OCI-LY1 (cell line): ENCODE measurements around the gene HEXD.
A peak's percentile ranks its signal among the peaks of the same experiment; 100 is the strongest.
"Not testable (repeated sequence)": the region's sequence is repeated elsewhere in the genome, so short reads cannot be mapped to it uniquely, and the experiment has no call there.

ENCODE experiments used
- H2AFZ ChIP-seq: fragments of 200-600 bp; sonication (generic), shearing (Covaris generic); 2 replicates; pipeline ENCODE4 v1.6.0; 2014; ENCODE audit warnings: antibody characterized with exemption, mild to moderate bottlenecking, low read length
- H3F3A ChIP-seq: fragments of 200-600 bp; sonication (generic), shearing (Covaris generic); 2 replicates; pipeline ENCODE4 v1.6.0; 2014; ENCODE audit warnings: mild to moderate bottlenecking, antibody characterized with exemption, low read length, moderate library complexity; ENCODE audit not compliant: insufficient read depth
- H3K27ac ChIP-seq: fragments of 200-600 bp; sonication (generic); 2 replicates; pipeline ENCODE4 v1.5.1; 2014; ENCODE audit warnings: low read length, mixed run types, mild to moderate bottlenecking, low read depth; ENCODE audit not compliant: poor library complexity, severe bottlenecking
- H3K27me3 ChIP-seq: fragments of 200-600 bp; sonication (generic); 2 replicates; pipeline ENCODE4 v1.6.0; 2014; ENCODE audit warnings: antibody characterized with exemption, mild to moderate bottlenecking, low read length, moderate library complexity; ENCODE audit not compliant: insufficient read depth
- H3K36me3 ChIP-seq: fragments of 200-600 bp; sonication (generic); 2 replicates; pipeline ENCODE4 v1.6.1; 2014; ENCODE audit warnings: mild to moderate bottlenecking, antibody characterized with exemption, low read length, moderate library complexity, mixed read lengths; ENCODE audit not compliant: insufficient read depth
- H3K4me1 ChIP-seq: fragments of 200-600 bp; sonication (generic); 2 replicates; pipeline ENCODE4 v1.5.1; 2014; ENCODE audit warnings: mild to moderate bottlenecking, low read length, moderate library complexity; ENCODE audit not compliant: insufficient read depth, severe bottlenecking
- H3K4me2 ChIP-seq: fragments of 200-600 bp; sonication (generic), shearing (Covaris generic); 2 replicates; pipeline ENCODE4 v1.6.1; 2014; ENCODE audit warnings: low read length
- H3K4me3 ChIP-seq: fragments of 200-600 bp; sonication (generic); 2 replicates; pipeline ENCODE4 v1.5.1; 2014; ENCODE audit warnings: low read length, low read depth, mild to moderate bottlenecking, mixed read lengths; ENCODE audit not compliant: poor library complexity, severe bottlenecking
- H3K79me2 ChIP-seq: fragments of 200-600 bp; shearing (Covaris generic); 2 replicates; pipeline ENCODE4 v1.6.1; 2016; ENCODE audit warnings: mixed run types, low read length, mixed read lengths; ENCODE audit not compliant: insufficient read depth
- H3K9ac ChIP-seq: fragments of 200-600 bp; sonication (generic), shearing (Covaris generic); 2 replicates; pipeline ENCODE4 v1.6.1; 2014; ENCODE audit warnings: mild to moderate bottlenecking, low read length, mixed read lengths
- H3K9me2 ChIP-seq: fragments of 200-600 bp; sonication (generic), shearing (Covaris generic); 2 replicates; pipeline ENCODE4 v1.6.1; 2014; ENCODE audit warnings: low read depth, mild to moderate bottlenecking, low read length, mixed read lengths
- H3K9me3 ChIP-seq: fragments of 200-600 bp; shearing (Covaris generic); 2 replicates; pipeline ENCODE4 v1.6.1; 2014; ENCODE audit warnings: low read length, mixed read lengths
- H4K20me1 ChIP-seq: fragments of 200-600 bp; sonication (generic), shearing (Covaris generic); 2 replicates; pipeline ENCODE4 v1.6.0; 2016; ENCODE audit warnings: mild to moderate bottlenecking, low read length; ENCODE audit not compliant: insufficient read depth
- EZH2 ChIP-seq: fragments of 200-600 bp; sonication (generic), shearing (Covaris generic); IDR thresholded peaks from 2 replicates; pipeline ENCODE4 v1.8.0; 2017; ENCODE audit warnings: borderline replicate concordance, mixed run types, mild to moderate bottlenecking, antibody characterized with exemption, low read length, moderate library complexity, mixed read lengths
- TF ChIP-seq, protein P1 (sequence below): fragments of 200-600 bp; sonication (generic), shearing (Covaris generic); IDR thresholded peaks from 2 replicates; pipeline ENCODE4 v1.5.1; 2017; ENCODE audit warnings: mild to moderate bottlenecking, antibody characterized with exemption, low read length, moderate library complexity, mixed read lengths

Gene HEXD

DNA sequence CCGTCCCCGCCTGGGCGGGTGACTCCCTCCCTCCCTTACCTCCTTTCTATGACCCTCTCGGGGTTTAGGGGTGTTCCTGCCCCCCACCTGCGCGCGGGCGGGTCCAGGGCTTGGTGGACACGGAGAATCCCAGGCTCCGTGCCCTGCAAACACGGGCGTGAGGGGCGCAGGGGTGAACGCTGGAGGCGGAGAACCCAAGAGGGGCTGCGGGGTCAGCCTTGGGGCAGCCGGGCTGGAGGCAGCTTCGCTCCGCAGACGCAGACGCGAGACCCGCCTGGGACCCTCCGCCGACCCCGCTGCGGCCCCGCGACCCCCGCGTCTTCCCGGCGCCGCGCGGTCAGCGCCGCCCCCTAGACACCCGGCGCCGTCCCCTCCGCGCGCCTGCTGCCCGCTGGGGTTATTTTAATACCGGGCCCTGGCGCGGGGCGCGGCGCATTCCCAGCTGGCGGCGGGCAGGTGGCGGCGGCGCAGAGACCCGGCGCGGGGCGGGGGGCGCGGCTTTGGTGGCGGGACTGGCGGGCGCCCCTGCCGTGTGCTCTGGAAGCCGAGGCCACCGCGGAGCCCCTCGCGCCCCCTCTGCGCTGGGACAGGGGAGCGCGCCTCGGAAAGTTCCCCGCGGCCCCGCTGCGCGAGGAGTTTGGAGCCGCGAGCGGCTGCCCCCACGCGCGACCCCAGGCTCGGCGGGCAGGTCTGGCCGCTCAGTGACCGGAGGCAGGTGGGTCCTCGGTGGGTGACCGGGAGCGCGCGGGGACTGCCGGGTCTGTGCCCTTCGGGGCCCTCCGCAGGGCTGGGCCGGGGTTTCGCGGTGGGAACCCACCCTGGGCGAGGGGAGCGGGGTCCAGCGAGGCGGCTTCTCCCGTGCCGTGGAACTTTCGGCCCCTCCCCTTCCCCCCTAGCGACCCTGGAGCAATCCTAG, 46.6 kb upstream of the HEXD start, which contains the start of gene UTS2R:
Gene UTS2R, plus strand, starts transcription at position 433 of the 916 bp plus-strand sequence. CDS start 2,560 bp downstream, outside the sequence.
- Histone ChIP-seq H3K4me1 (peaks cover 16% of the 10 kb centered on the region), H3K36me3 (no peaks in the 10 kb centered on the region; the same call in 1 of the 2 replicates), H3K9ac (peak within 1 kb of the TSS; percentile 43; the same call in 1 of the 2 replicates), H3K27me3 (no peaks in the 10 kb centered on the region; the same call in 1 of the 2 replicates), H3K9me3 (no peaks in the 10 kb centered on the region), H3K27ac (no peak within 1 kb of the TSS), H2AFZ (no peak within 1 kb of the TSS; the same call in 1 of the 2 replicates), H4K20me1 (no peaks in the 10 kb centered on the region), H3K9me2 (no peaks in the 10 kb centered on the region), H3F3A (no peaks in the 10 kb centered on the region; the same call in 1 of the 2 replicates), H3K4me2 (peak within 1 kb of the TSS; percentile 81), H3K4me3 (peak within 1 kb of the TSS; percentile 37), H3K79me2 (no peaks in the 10 kb centered on the region)
- TF ChIP-seq, protein P1, sequence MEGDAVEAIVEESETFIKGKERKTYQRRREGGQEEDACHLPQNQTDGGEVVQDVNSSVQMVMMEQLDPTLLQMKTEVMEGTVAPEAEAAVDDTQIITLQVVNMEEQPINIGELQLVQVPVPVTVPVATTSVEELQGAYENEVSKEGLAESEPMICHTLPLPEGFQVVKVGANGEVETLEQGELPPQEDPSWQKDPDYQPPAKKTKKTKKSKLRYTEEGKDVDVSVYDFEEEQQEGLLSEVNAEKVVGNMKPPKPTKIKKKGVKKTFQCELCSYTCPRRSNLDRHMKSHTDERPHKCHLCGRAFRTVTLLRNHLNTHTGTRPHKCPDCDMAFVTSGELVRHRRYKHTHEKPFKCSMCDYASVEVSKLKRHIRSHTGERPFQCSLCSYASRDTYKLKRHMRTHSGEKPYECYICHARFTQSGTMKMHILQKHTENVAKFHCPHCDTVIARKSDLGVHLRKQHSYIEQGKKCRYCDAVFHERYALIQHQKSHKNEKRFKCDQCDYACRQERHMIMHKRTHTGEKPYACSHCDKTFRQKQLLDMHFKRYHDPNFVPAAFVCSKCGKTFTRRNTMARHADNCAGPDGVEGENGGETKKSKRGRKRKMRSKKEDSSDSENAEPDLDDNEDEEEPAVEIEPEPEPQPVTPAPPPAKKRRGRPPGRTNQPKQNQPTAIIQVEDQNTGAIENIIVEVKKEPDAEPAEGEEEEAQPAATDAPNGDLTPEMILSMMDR, result no peak
- TF ChIP-seq EZH2, result no peak

DNA sequence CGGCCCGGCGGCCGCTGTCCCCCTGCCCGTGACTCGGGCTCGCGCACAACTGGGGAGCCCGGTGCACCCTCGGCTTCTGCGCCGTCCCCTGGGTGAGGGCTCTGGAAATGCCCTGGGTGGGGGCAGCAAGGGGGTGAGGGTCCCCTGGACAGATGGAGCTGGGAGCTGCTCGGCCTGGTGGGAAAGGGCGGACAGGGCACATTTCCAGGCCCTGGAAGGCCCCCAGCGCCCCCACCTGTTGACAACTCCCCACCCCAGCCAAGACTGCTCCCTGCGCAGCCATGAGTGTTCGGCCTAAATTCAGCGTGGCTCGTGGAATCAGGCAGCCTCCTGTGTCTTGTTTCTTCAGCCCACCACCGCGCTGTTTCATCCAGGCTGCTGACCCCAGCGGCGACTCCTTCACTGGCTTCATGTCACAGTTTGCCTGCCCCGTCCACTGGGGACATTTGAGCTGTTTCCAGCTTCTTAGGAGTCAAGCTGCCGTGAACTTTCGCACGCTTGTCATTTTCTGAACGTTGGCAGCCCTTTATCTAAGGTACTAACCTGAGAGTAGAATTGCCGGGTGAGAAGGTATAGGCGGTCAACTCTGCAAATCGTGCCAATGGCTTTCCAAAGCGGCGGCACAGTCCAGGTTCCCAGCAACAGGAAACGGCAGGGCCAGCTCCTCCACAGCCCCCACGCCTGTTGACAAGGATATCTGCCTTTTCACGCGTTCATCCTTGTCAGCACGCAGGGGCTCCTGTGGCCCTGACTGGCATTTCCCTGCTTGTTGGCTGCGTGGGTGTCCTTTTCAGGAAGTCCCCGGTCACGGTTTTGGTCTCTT, 45.7 kb upstream of the HEXD start:
- Histone ChIP-seq H3K27me3 (no peaks in the 10 kb centered on the region; the same call in 1 of the 2 replicates), H3K9me3 (no peaks in the 10 kb centered on the region), H3K79me2 (no peaks in the 10 kb centered on the region), H3K4me3 (no peak overlapping the region), H3K36me3 (no peaks in the 10 kb centered on the region; the same call in 1 of the 2 replicates), H3K27ac (no peak overlapping the region), H3K4me2 (no peak overlapping the region), H3K9ac (no peak overlapping the region), H3F3A (no peaks in the 10 kb centered on the region; the same call in 1 of the 2 replicates), H4K20me1 (no peaks in the 10 kb centered on the region), H2AFZ (no peak overlapping the region), H3K4me1 (peaks cover 16% of the 10 kb centered on the region), H3K9me2 (no peaks in the 10 kb centered on the region)
- no peak for TF ChIP-seq EZH2
- TF ChIP-seq, protein P1, result no peak

DNA sequence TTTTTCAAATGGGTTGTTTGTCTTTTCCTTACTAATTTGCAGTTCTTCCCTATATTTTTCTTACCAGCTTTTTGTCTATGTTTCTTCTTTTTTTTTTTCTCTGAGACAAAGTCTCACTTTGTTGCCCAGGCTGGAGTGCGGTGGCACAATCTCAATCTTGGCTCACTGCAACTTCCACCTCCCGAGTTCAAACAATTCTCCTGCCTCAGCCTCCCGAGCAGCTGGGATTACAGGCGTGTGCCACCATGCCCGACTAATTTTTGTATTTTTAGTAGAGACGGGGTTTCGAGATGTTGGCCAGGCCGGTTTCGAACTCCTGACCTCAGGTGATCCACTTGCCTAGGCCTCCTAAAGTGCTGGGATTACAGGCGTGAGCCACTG, 45.1 kb upstream of the HEXD start:
- H3K27ac ChIP-seq, H3K4me2 ChIP-seq, H3F3A ChIP-seq, H2AFZ ChIP-seq, H4K20me1 ChIP-seq, H3K27me3 ChIP-seq, H3K79me2 ChIP-seq, H3K4me3 ChIP-seq, H3K9me2 ChIP-seq, H3K9me3 ChIP-seq, H3K36me3 ChIP-seq, H3K9ac ChIP-seq: not testable (repeated sequence)
- H3K4me1 ChIP-seq, result peaks cover 10% of the 10 kb centered on the region
